ENCODE measurements around the gene ZNF454. TPM values are rescaled to one million over a fixed set of nuclear protein-coding genes. Genes with fewer than 3 reads are reported as not detected.

ZNF454 gene
- total RNA-seq, 2 experiments from 2014 or later, result not detected

GRCh38 chr5:178995341-178995690, 54.3 kb downstream of the ZNF454 start:
- peaks cover 2% of the 10 kb centered on the region for H3K9me3 Mint-ChIP-seq

GRCh38 chr5:178996156-178996555, 55.2 kb downstream of the ZNF454 start:
- Mint-ChIP-seq H3K4me1 (ENCODE audit: low read depth) (peaks cover 11% of the 10 kb centered on the region), H3K36me3 (ENCODE audit: low read depth) (no peaks in the 10 kb centered on the region), H3K9me3 (peaks cover 2% of the 10 kb centered on the region), H3K27ac (no peak overlapping the region), H3K27me3 (ENCODE audit: low read depth) (peaks cover 37% of the 10 kb centered on the region), H3K4me3 (no peak overlapping the region)
- intact Hi-C loops (cut with micrococcal nuclease), result no loop called here
- CTCF ChIA-PET, result no interaction called here
- no peak for DNase-seq

More at GRCh38 chr5:178995341-178995690, 54.3 kb downstream of the ZNF454 start:
- H3K27me3 Mint-ChIP-seq (ENCODE audit: low read depth), result peaks cover 37% of the 10 kb centered on the region
- no peak for DNase-seq
- CTCF ChIA-PET, result no interaction called here
- H3K4me3 Mint-ChIP-seq, result no peak overlapping the region
- intact Hi-C loops (cut with micrococcal nuclease), result no loop called here
- no peaks in the 10 kb centered on the region for H3K36me3 Mint-ChIP-seq (ENCODE audit: low read depth)
- peaks cover 11% of the 10 kb centered on the region for H3K4me1 Mint-ChIP-seq (ENCODE audit: low read depth)
- H3K27ac Mint-ChIP-seq, result no peak overlapping the region

GRCh38 chr5:178997191-178997590, 56.2 kb downstream of the ZNF454 start:
- Mint-ChIP-seq H3K9me3 (peaks cover 2% of the 10 kb centered on the region), H3K36me3 (ENCODE audit: low read depth) (no peaks in the 10 kb centered on the region), H3K4me3 (no peak overlapping the region), H3K27me3 (ENCODE audit: low read depth) (peaks cover 40% of the 10 kb centered on the region), H3K27ac (no peak overlapping the region), H3K4me1 (ENCODE audit: low read depth) (peaks cover 11% of the 10 kb centered on the region)
- intact Hi-C loops (cut with micrococcal nuclease), result no loop called here
- no peak for DNase-seq
- CTCF ChIA-PET, result no interaction called here

- peaks cover 2% of the 10 kb centered on the region for H3K9me3 Mint-ChIP-seq
- H3K27ac Mint-ChIP-seq, result no peak overlapping the region
- no peak for DNase-seq
- H3K4me3 Mint-ChIP-seq, result no peak overlapping the region
- no peaks in the 10 kb centered on the region for H3K36me3 Mint-ChIP-seq (ENCODE audit: low read depth)
- intact Hi-C loops (cut with micrococcal nuclease), result no loop called here
- CTCF ChIA-PET, result no interaction called here
- peaks cover 31% of the 10 kb centered on the region for H3K27me3 Mint-ChIP-seq (ENCODE audit: low read depth)
- H3K4me1 Mint-ChIP-seq (ENCODE audit: low read depth), result peaks cover 8% of the 10 kb centered on the region
These were observed 57.4 kb downstream of the ZNF454 start for GRCh38 chr5:178998441-178998840.

GRCh38 chr5:179006564-179006963, 65.6 kb downstream of the ZNF454 start:
- H3K27ac Mint-ChIP-seq, result no peak overlapping the region
- peaks cover 16% of the 10 kb centered on the region for H3K27me3 Mint-ChIP-seq (ENCODE audit: low read depth)
- intact Hi-C loops (cut with micrococcal nuclease), result no loop called here
- CTCF ChIA-PET, result no interaction called here
- H3K4me1 Mint-ChIP-seq (ENCODE audit: low read depth), result no peaks in the 10 kb centered on the region
- H3K4me3 Mint-ChIP-seq, result no peak overlapping the region
- no peaks in the 10 kb centered on the region for H3K36me3 Mint-ChIP-seq (ENCODE audit: low read depth)
- peaks cover 23% of the 10 kb centered on the region for H3K9me3 Mint-ChIP-seq
- no peak for DNase-seq

GRCh38 chr5:179008667-179009066, 67.7 kb downstream of the ZNF454 start:
- H3K9me3 Mint-ChIP-seq, result peaks cover 26% of the 10 kb centered on the region
- no peak for DNase-seq
- CTCF ChIA-PET, result interaction anchor here (0.5 kb wide), 1 partner anchor 64 kb away, joined by 3 read pairs; no protein-coding TSS in a partner anchor
- no peak overlapping the region for H3K27ac Mint-ChIP-seq
- intact Hi-C loops (cut with micrococcal nuclease), result no loop called here
- H3K4me3 Mint-ChIP-seq, result no peak overlapping the region
- no peaks in the 10 kb centered on the region for H3K4me1 Mint-ChIP-seq (ENCODE audit: low read depth)
- no peaks in the 10 kb centered on the region for H3K36me3 Mint-ChIP-seq (ENCODE audit: low read depth)
- peaks cover 9% of the 10 kb centered on the region for H3K27me3 Mint-ChIP-seq (ENCODE audit: low read depth)

Other genes starting within 250 kb of the ZNF454 start
- 1 to 10 TPM; 7.7 to 8.5 TPM for gene ZNF354A, start 210.5 kb upstream of the ZNF454 start, total RNA-seq
- gene ZNF354B, start 81.2 kb upstream of the ZNF454 start, total RNA-seq, result 1 to 10 TPM; 8.6 to 8.9 TPM
- gene ZFP2, start 45.3 kb upstream of the ZNF454 start, total RNA-seq, result under 1 TPM; 0.17 to 0.26 TPM
- gene GRM6, start 54.1 kb downstream of the ZNF454 start, total RNA-seq, result not detected
- 1 to 10 TPM; 1.8 to 2.0 TPM for gene ZNF879, start 82.6 kb downstream of the ZNF454 start, total RNA-seq
- 1 to 10 TPM; 5.8 to 6.1 TPM for gene ZNF354C, start 119.2 kb downstream of the ZNF454 start, total RNA-seq

All from activated naive CD4-positive, alpha-beta T cell treated with anti-CD3 and anti-CD28 coated beads for 36 hours (primary cell).